Transverse colon (tissue), 4 donors: ENCODE data around the gene MYH7B. TPM values are rescaled to one million over a fixed set of nuclear protein-coding genes. Genes with fewer than 3 reads are reported as not detected.

ENCODE experiments used
- DNase-seq: peaks from one replicate; pipeline ENCODE4 v3.0.0-alpha.2; 2019
- H3K27ac ChIP-seq, 4 donors: fragments of 200-600 bp; sonication (generic); 2 replicates each; pipeline ENCODE4 v1.5.1; 2016 to 2018; ENCODE audit warnings: inconsistent platforms in 4 of 4
- H3K27me3 ChIP-seq: fragments of 200-600 bp; sonication (generic); 2 replicates; pipeline ENCODE4 v1.5.1; 2017; ENCODE audit warnings: inconsistent platforms
- H3K36me3 ChIP-seq, 4 donors: fragments of 200-600 bp; sonication (generic); 2 replicates each; pipeline ENCODE4 v1.5.1; 2017 to 2019; ENCODE audit warnings: inconsistent platforms in 4 of 4
- H3K4me1 ChIP-seq, 4 donors: fragments of 200-600 bp; sonication (generic); 2 replicates each; pipeline ENCODE4 v1.5.1; 2017 to 2020; ENCODE audit warnings: inconsistent platforms in 4 of 4
- H3K4me3 ChIP-seq, 4 donors: fragments of 200-600 bp; sonication (generic); 1 replicate in 1 of 4; 2 replicates in 3 of 4; pipeline versions ENCODE4 v1.5.1 to v1.6.1; 2017 to 2019; ENCODE audit warnings: inconsistent platforms in 4 of 4
- H3K9me3 ChIP-seq, 2 donors: fragments of 200-600 bp; sonication (generic); 2 replicates each; pipeline ENCODE4 v1.5.1; 2017 to 2019; ENCODE audit warnings: inconsistent platforms in 2 of 2
- EP300 ChIP-seq: sonication (generic); formaldehyde crosslinking; IDR thresholded peaks from one replicate; pipeline ENCODE4 v1.6.1; 2017; ENCODE audit warnings: antibody characterized with exemption, low read depth
- POLR2A ChIP-seq: fragments of 450-650 bp; IDR thresholded peaks from one replicate; pipeline ENCODE4 v1.6.1; 2016; ENCODE audit warnings: antibody characterized with exemption, mild to moderate bottlenecking, moderate library complexity
- POLR2AphosphoS5 ChIP-seq, 3 donors: sonication (generic); formaldehyde crosslinking; IDR thresholded peaks; one replicate each; pipeline ENCODE4 v1.6.1; 2016; ENCODE audit warnings: antibody characterized with exemption in 3 of 3
- WGBS, 2 donors: methylation state at CpG; one replicate each; pipeline ENCODE4 v1.1.5; 2018; ENCODE audit warnings: low coverage in 1 of 2; 5-methylcytosine and 5-hydroxymethylcytosine counted together
- in situ Hi-C, 4 donors: fragments of 200-750 bp; cut with MboI; loops; one replicate each; pipeline versions ENCODE4 v1.15.0 to v1.15.1; 2017; ENCODE audit warnings: low sequenced_read_pairs in 3 of 4, low pct_ligation_motif_present in 1 of 4, low pct_unique_long_range_greater_than_20kb in 1 of 4
- intact Hi-C: fragments of 100-400 bp; cut with DNase I; formaldehyde crosslinking; loops from one replicate; pipeline ENCODE4 v1.15.1; 2023; ENCODE audit warnings: low total_unique reads
- total RNA-seq, 4 donors: library from RNA; depleted of rRNA; stranded (reverse); fragments of >200 nt; gene quantifications; one replicate each; pipeline ENCODE4 v1.1.0, GENCODE V29; 2016
- TF ChIP-seq, protein P1 (sequence below), 5 experiments: fragments of 200-600 bp in 3 of 5; fragments of 450-650 bp in 2 of 5; sonication (generic) in 3 of 5; IDR thresholded peaks; 1 replicate in 2 of 5; 2 replicates in 3 of 5; pipeline ENCODE4 v1.5.1; 2016 to 2017; ENCODE audit warnings: antibody characterized with exemption in 5 of 5, inconsistent platforms in 3 of 5, mild to moderate bottlenecking in 2 of 5, moderate library complexity in 1 of 5

MYH7B gene
- total RNA-seq, 4 donors from 2014 or later, result 0.20 to 0.75 (median 0.52) TPM

DNA sequence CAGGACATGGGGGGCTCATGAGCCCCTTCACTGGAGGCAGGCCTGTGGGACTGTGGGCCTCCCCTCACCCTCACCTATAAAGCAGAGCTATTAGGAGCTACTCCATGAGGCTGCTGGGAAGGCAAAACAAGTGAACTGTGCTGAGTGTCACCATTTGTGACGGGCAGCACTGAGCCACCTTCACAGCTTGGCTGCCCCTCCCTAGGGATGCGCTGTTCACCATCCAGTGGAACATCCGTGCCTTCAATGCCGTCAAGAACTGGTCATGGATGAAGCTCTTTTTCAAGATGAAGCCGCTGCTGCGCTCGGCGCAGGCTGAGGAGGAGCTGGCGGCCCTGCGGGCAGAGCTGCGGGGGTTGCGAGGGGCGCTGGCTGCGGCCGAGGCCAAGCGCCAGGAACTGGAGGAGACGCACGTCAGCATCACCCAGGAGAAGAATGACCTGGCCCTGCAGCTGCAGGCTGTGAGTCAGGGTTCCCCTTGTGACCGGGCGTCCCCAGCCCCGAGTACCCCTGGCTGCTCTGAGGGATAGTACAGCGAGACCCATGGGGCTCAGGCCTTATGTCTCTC, 38.4 kb downstream of the MYH7B start:
- H3K36me3 ChIP-seq, result peaks cover 0 to 12% (median 3%) of the 10 kb centered on the region in 4 donors
- no peak for TF ChIP-seq POLR2A
- H3K4me3 ChIP-seq, result no peak overlapping the region
- 95% methylated on average over 20 of the region's 22 CpGs; no CpG with 5 or more reads in 1 of the 2 donors for WGBS, 2 donors
- no peak for DNase-seq
- intact Hi-C loops (no loop called here), in situ Hi-C loops (no loop called here)
- peaks cover 0 to 13% (median 10%) of the 10 kb centered on the region in 4 donors for H3K4me1 ChIP-seq
- H3K27ac ChIP-seq, result no peak overlapping the region
- H3K9me3 ChIP-seq, result no peaks in the 10 kb centered on the region
- no peaks in the 10 kb centered on the region for H3K27me3 ChIP-seq

DNA sequence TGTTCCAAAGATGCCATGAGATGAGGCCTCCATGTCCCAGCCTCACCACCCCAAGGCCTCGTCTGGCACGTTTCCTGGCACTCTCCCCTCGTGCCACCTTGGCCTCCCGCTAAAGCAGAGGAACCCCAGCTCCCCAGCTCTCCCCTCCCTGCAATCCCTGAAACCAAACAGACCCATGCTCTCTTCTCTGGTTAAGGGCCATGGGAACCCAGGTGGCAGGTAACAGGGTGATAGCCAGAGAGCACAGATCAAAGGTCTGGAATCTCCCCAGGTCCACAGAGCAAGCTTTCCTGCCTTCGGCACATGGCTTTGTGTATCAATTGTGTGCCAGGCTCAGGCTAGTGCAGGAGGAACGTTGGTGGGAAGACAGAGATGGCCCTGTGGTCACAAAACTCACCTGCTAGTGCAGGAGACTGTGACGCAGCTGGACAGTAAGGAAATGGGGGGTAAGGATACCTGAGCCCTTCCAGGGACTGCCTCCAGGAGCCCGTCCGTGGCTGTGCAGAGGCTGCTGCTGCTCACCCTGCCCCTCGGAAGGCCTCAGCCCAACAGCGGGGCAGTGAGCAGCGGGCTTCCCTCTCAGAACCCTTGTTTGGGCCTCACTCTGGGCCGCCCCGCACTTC, 39.0 kb downstream of the MYH7B start:
- WGBS, 2 donors, result 81% methylated on average over 14 of the region's 14 CpGs; no CpG with 5 or more reads in 1 of the 2 donors
- Histone ChIP-seq H3K27ac (no peak overlapping the region), H3K9me3 (no peaks in the 10 kb centered on the region), H3K27me3 (no peaks in the 10 kb centered on the region), H3K4me1 (peaks cover 0 to 13% (median 10%) of the 10 kb centered on the region in 4 donors), H3K4me3 (no peak overlapping the region), H3K36me3 (peaks cover 0 to 12% (median 3%) of the 10 kb centered on the region in 4 donors)
- no peak for DNase-seq
- in situ Hi-C loops, result no loop called here
- intact Hi-C loops, result no loop called here
- TF ChIP-seq, protein P1, sequence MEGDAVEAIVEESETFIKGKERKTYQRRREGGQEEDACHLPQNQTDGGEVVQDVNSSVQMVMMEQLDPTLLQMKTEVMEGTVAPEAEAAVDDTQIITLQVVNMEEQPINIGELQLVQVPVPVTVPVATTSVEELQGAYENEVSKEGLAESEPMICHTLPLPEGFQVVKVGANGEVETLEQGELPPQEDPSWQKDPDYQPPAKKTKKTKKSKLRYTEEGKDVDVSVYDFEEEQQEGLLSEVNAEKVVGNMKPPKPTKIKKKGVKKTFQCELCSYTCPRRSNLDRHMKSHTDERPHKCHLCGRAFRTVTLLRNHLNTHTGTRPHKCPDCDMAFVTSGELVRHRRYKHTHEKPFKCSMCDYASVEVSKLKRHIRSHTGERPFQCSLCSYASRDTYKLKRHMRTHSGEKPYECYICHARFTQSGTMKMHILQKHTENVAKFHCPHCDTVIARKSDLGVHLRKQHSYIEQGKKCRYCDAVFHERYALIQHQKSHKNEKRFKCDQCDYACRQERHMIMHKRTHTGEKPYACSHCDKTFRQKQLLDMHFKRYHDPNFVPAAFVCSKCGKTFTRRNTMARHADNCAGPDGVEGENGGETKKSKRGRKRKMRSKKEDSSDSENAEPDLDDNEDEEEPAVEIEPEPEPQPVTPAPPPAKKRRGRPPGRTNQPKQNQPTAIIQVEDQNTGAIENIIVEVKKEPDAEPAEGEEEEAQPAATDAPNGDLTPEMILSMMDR (IDR thresholded peaks at IDR 0.05), result no peak
- TF ChIP-seq POLR2A, result no peak
- TF ChIP-seq EP300, result no peak
- TF ChIP-seq POLR2AphosphoS5 (IDR thresholded peaks at IDR 0.05), result no peak

DNA sequence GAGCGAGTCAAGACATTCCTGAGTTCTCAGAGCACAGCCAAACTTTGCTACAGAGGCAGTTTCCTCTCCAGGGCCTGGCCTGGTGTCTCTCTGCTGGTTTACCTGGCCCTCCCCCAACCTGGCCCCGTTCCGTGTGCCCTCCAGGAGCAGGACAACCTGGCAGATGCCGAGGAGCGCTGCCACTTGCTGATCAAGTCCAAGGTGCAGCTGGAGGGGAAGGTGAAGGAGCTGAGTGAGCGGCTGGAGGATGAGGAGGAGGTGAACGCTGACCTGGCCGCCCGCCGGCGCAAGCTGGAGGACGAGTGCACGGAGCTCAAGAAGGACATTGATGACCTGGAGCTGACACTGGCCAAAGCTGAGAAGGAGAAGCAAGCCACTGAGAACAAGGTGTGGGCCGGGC, 39.5 kb downstream of the MYH7B start:
- in situ Hi-C loops (no loop called here), intact Hi-C loops (no loop called here)
- DNase-seq, result no peak
- H3K27ac ChIP-seq, result no peak overlapping the region
- peaks cover 0 to 12% (median 5%) of the 10 kb centered on the region in 4 donors for H3K36me3 ChIP-seq
- no peaks in the 10 kb centered on the region for H3K27me3 ChIP-seq
- H3K4me1 ChIP-seq, result peaks cover 0 to 13% (median 10%) of the 10 kb centered on the region in 4 donors
- no peak overlapping the region for H3K4me3 ChIP-seq
- TF ChIP-seq POLR2A (no peak), POLR2AphosphoS5 (IDR thresholded peaks at IDR 0.05) (no peak), EP300 (no peak)
- TF ChIP-seq, protein P1 (IDR thresholded peaks at IDR 0.05), result no peak
- H3K9me3 ChIP-seq, result no peaks in the 10 kb centered on the region
- WGBS, 2 donors, result 93 to 98% methylated on average over 8 to 14 of the region's 14 CpGs

DNA sequence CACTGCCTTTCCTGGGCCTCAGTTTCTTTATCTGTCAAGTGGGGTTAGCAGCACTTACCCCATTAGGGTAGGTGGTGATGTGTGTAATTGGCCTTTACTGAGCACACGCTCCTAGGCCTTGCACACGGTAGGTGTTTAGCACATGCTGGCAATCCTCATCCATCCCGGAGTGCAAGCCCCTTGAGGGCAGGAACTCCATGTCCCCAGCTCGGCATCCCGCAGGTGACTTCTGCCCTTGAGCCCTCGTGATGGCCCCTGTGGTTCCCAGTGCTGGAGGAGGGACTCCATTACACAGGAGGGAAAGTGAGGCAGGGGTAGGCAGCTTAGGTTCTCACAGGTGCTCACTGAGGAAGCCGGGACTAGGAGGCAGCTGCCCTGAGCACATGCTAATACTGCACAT, 40.0 kb downstream of the MYH7B start:
- intact Hi-C loops, result no loop called here
- WGBS, 2 donors, result 95% methylated on average over 5 of the region's 7 CpGs; no CpG with 5 or more reads in 1 of the 2 donors
- no peak for DNase-seq
- no peak overlapping the region for H3K27ac ChIP-seq
- peaks cover 0 to 14% (median 6%) of the 10 kb centered on the region in 4 donors for H3K36me3 ChIP-seq
- peaks cover 0 to 13% (median 10%) of the 10 kb centered on the region in 4 donors for H3K4me1 ChIP-seq
- in situ Hi-C loops, result no loop called here
- no peaks in the 10 kb centered on the region for H3K9me3 ChIP-seq
- H3K27me3 ChIP-seq, result no peaks in the 10 kb centered on the region
- TF ChIP-seq, protein P1 (IDR thresholded peaks at IDR 0.05), result no peak
- no peak for TF ChIP-seq POLR2A
- no peak for TF ChIP-seq POLR2AphosphoS5 (IDR thresholded peaks at IDR 0.05)
- no peak for TF ChIP-seq EP300
- H3K4me3 ChIP-seq, result no peak overlapping the region
